ENCODE results near the gene KAT2B. TPM values are rescaled to one million over a fixed set of nuclear protein-coding genes. Genes with fewer than 3 reads are reported as not detected.

Gene KAT2B
- total and polyA plus RNA-seq, 2 donors (not counting 1 experiment from before 2014, with no cell fraction given), result 21.7 to 57.5 TPM

DNA sequence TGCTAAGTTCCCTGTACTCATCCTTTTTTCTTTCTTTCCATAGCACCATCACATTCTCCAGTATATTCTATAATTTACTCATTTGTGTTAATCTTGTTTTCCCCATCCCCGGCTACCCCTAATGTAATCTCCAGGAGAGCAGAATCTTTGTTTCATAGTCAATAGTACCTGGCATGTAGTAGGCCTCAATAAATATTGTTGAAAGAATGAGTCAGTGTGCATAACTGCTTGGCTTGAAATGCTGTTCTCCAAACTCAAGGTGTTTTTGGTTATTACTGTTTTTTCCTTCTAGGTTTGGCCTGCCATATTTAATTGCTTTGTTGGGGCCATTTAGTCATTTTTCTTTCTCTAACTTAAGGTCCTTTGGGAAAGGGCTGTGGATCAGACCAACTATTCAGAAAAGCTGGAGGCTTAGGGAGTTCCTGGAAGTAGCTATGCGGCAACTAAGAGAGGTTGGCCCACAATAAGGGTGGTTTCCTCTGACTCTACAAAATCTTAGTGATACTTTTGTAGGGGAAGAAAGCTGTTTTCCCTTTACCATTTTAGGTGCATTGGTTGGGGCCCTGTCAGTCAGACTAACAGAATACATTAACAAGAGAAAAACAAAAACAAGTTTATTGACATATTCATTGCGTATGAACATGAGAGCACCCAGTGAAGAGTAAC is 28.4 kb downstream of the KAT2B start:
- Histone ChIP-seq H3K4me2 (replicated peaks; ENCODE audit: low read depth, low read length, poor library complexity, severe bottlenecking) (no peak overlapping the region), H3K27me3 (replicated peaks in 1 of 4; ENCODE audit: control extremely low read depth in 1 of 4, control insufficient read depth in 3 of 4, insufficient read depth in 4 of 4, low read length in 3 of 4) (no peaks in the 10 kb centered on the region), H3K36me3 (replicated peaks in 1 of 2; ENCODE audit: control extremely low read depth in 1 of 2, control insufficient read depth in 1 of 2, extremely low read depth in 1 of 2, insufficient read depth in 2 of 2, low read length in 1 of 2) (peaks cover 8 to 20% of the 10 kb centered on the region in 2 experiments), H3K4me1 (ENCODE audit: control insufficient read depth in 2 of 2, insufficient read depth in 2 of 2, low read length in 2 of 2) (peaks cover 0 to 3% of the 10 kb centered on the region in 2 donors), H4K20me1 (ENCODE audit: control insufficient read depth, insufficient read depth, low read length, poor library complexity, severe bottlenecking) (peaks cover 47% of the 10 kb centered on the region), H3K4me3 (ENCODE audit: control extremely low read depth in 1 of 5, extremely low read depth in 1 of 5, insufficient read depth in 1 of 5, low read depth in 2 of 5, low read length in 4 of 5) (no peak overlapping the region), H3K9me3 (ENCODE audit: control extremely low read depth in 1 of 3, control insufficient read depth in 2 of 3, insufficient read depth in 1 of 3, low read length in 2 of 3) (no peaks in the 10 kb centered on the region), H3K27ac (ENCODE audit: low read length in 2 of 2) (peak overlapping the region in 1 of 2 donors; percentile 50), H3K9ac (ENCODE audit: low read length) (no peak overlapping the region), H2AFZ (ENCODE audit: insufficient read depth, low read depth, low read length, poor library complexity, severe bottlenecking) (no peak overlapping the region), H3K79me2 (ENCODE audit: control insufficient read depth, insufficient read depth, low read length) (peaks cover 73% of the 10 kb centered on the region)
- no CpG with 5 or more reads among the region's 3 CpGs for WGBS (ENCODE audit: insufficient coverage)
- H3K9me3 Mint-ChIP-seq (ENCODE audit: insufficient read depth), result no peaks in the 10 kb centered on the region
- TF ChIP-seq EZH2 (IDR thresholded peaks at IDR 0.05; ENCODE audit: borderline replicate concordance, insufficient read depth, low read depth, low read length, poor library complexity, severe bottlenecking), result no peak
- TF ChIP-seq, protein P1, sequence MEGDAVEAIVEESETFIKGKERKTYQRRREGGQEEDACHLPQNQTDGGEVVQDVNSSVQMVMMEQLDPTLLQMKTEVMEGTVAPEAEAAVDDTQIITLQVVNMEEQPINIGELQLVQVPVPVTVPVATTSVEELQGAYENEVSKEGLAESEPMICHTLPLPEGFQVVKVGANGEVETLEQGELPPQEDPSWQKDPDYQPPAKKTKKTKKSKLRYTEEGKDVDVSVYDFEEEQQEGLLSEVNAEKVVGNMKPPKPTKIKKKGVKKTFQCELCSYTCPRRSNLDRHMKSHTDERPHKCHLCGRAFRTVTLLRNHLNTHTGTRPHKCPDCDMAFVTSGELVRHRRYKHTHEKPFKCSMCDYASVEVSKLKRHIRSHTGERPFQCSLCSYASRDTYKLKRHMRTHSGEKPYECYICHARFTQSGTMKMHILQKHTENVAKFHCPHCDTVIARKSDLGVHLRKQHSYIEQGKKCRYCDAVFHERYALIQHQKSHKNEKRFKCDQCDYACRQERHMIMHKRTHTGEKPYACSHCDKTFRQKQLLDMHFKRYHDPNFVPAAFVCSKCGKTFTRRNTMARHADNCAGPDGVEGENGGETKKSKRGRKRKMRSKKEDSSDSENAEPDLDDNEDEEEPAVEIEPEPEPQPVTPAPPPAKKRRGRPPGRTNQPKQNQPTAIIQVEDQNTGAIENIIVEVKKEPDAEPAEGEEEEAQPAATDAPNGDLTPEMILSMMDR (IDR thresholded peaks at IDR 0.05), result no peak
- ChIA-PET CTCF (interaction anchor here (1.0 to 1.2 kb wide), 2 partner anchors 15 to 27 kb away, joined by 3 read pairs; no protein-coding TSS in a partner anchor), POLR2A (no interaction called here)
- DNase-seq (no peak), ATAC-seq (ENCODE audit: low read depth) (no peak)
- H3K4me3 Mint-ChIP-seq, result no peak overlapping the region
- intact Hi-C loops (cut with micrococcal nuclease), result no loop called here
- peak overlapping the region; percentile 35 for H3K27ac Mint-ChIP-seq
- H3K27me3 Mint-ChIP-seq, result no peaks in the 10 kb centered on the region
- peaks cover 33% of the 10 kb centered on the region for H3K4me1 Mint-ChIP-seq

GRCh38 chr3:20069178-20069532 is 28.9 kb downstream of the KAT2B start:
- ATAC-seq (ENCODE audit: low read depth) (no peak), DNase-seq (no peak)
- H3K27me3 Mint-ChIP-seq, result no peaks in the 10 kb centered on the region
- Histone ChIP-seq H3K4me1 (ENCODE audit: control insufficient read depth in 2 of 2, insufficient read depth in 2 of 2, low read length in 2 of 2) (peaks cover 0 to 3% of the 10 kb centered on the region in 2 donors), H3K9ac (ENCODE audit: low read length) (no peak overlapping the region), H3K4me3 (ENCODE audit: control extremely low read depth in 1 of 5, extremely low read depth in 1 of 5, insufficient read depth in 1 of 5, low read depth in 2 of 5, low read length in 4 of 5) (no peak overlapping the region), H2AFZ (ENCODE audit: insufficient read depth, low read depth, low read length, poor library complexity, severe bottlenecking) (no peak overlapping the region), H3K4me2 (replicated peaks; ENCODE audit: low read depth, low read length, poor library complexity, severe bottlenecking) (no peak overlapping the region), H3K36me3 (replicated peaks in 1 of 2; ENCODE audit: control extremely low read depth in 1 of 2, control insufficient read depth in 1 of 2, extremely low read depth in 1 of 2, insufficient read depth in 2 of 2, low read length in 1 of 2) (peaks cover 12 to 25% of the 10 kb centered on the region in 2 experiments), H4K20me1 (ENCODE audit: control insufficient read depth, insufficient read depth, low read length, poor library complexity, severe bottlenecking) (peaks cover 42% of the 10 kb centered on the region), H3K9me3 (ENCODE audit: control extremely low read depth in 1 of 3, control insufficient read depth in 2 of 3, insufficient read depth in 1 of 3, low read length in 2 of 3) (no peaks in the 10 kb centered on the region), H3K27me3 (replicated peaks in 1 of 4; ENCODE audit: control extremely low read depth in 1 of 4, control insufficient read depth in 3 of 4, insufficient read depth in 4 of 4, low read length in 3 of 4) (no peaks in the 10 kb centered on the region), H3K79me2 (ENCODE audit: control insufficient read depth, insufficient read depth, low read length) (peaks cover 68% of the 10 kb centered on the region), H3K27ac (ENCODE audit: low read length in 2 of 2) (peak overlapping the region in 1 of 2 donors; percentile 50)
- intact Hi-C loops (cut with micrococcal nuclease), result no loop called here
- H3K4me1 Mint-ChIP-seq, result peaks cover 28% of the 10 kb centered on the region
- no peaks in the 10 kb centered on the region for H3K9me3 Mint-ChIP-seq (ENCODE audit: insufficient read depth)
- ChIA-PET POLR2A (no interaction called here), CTCF (interaction anchor here (1.0 kb wide), 1 partner anchor 28 kb away, joined by 3 read pairs; no protein-coding TSS in a partner anchor)
- H3K27ac Mint-ChIP-seq, result peak overlapping the region; percentile 35
- H3K4me3 Mint-ChIP-seq, result no peak overlapping the region
- TF ChIP-seq, protein P1 (IDR thresholded peaks at IDR 0.05), result no peak
- TF ChIP-seq EZH2 (IDR thresholded peaks at IDR 0.05; ENCODE audit: borderline replicate concordance, insufficient read depth, low read depth, low read length, poor library complexity, severe bottlenecking), result no peak

Measured in B cell (primary cell).